COLO668 (cell line): ENCODE data around the gene PHACTR1.
"Not testable (repeated sequence)": the region's sequence is repeated elsewhere in the genome, so short reads cannot be mapped to it uniquely, and the experiment has no call there.

ENCODE experiments used
- DNase-seq: peaks from one replicate; lab custom pipeline; 2025; ENCODE audit not compliant: unreplicated experiment; lab: John Stamatoyannopoulos, UW

PHACTR1 gene

GRCh38 chr6:13147376-13147775 lies 430.8 kb downstream of the PHACTR1 start:
- no peak for DNase-seq

GRCh38 chr6:13147782-13148181 lies 431.2 kb downstream of the PHACTR1 start:
- DNase-seq = no peak

GRCh38 chr6:13152764-13153163 lies 436.2 kb downstream of the PHACTR1 start:
- no peak for DNase-seq

GRCh38 chr6:13156381-13156780 lies 439.8 kb downstream of the PHACTR1 start:
- no peak for DNase-seq

DNA sequence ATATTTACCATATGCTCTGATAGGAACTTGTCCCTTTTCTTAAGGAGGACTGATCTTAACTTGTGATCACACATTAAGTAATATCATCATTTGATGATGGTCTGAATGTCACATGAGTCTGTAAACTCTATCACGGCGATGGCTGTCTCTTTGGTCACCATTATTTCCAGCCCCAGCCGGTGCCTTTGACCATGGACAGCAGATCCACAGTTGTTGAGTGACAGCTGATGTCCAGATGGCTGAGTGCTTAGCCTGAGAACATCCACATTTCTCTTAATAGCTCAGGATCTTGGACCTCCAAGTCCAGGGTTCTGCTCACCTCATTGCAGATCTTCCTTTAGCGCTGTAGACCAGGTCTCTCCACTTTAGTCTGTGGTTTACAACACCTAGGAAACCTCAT lies 440.7 kb downstream of the PHACTR1 start:
- no peak for DNase-seq

GRCh38 chr6:13159300-13159699 lies 442.7 kb downstream of the PHACTR1 start:
- DNase-seq = no peak

GRCh38 chr6:13159822-13160221 lies 443.3 kb downstream of the PHACTR1 start:
- DNase-seq = not testable (repeated sequence)

DNA sequence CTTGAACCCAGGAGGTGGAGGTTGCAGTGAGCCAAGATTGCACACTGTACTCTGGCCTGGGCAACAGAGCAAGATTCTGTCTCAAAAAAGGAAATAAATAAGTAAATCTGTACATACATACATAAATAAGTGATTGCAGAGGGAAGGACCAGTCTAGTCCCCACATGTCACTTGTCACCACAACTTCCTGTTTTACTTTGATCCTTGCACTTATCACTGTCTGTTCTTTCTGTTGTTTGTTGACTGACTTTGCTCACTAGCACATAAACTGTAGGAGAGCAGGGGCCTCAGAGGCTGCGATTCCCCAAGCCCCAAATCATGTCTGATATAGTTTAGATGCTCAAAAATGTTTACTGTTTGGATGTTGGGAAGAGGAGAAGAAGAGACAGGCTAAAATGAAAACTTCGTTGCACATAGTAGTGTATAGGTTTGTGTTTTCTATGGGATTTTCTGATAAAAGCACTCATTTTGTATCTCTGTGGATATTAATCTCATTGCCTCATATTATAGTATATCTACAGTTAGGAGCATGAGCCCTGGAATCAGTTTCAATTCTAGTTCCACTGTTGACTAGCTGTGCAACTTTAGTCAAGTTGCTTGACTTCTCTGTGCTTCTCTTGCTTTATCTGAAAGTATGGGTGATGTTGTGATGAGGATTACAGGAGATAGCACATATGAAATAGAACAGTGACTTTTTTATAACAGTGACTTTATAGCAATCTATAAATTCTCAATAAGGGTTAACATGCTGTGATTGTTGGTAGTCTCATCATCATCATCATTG lies 446.8 kb downstream of the PHACTR1 start:
- no peak for DNase-seq

GRCh38 chr6:13164291-13164690 lies 447.7 kb downstream of the PHACTR1 start:
- DNase-seq = no peak

GRCh38 chr6:13165502-13166172 lies 449.1 kb downstream of the PHACTR1 start:
- no peak for DNase-seq

DNA sequence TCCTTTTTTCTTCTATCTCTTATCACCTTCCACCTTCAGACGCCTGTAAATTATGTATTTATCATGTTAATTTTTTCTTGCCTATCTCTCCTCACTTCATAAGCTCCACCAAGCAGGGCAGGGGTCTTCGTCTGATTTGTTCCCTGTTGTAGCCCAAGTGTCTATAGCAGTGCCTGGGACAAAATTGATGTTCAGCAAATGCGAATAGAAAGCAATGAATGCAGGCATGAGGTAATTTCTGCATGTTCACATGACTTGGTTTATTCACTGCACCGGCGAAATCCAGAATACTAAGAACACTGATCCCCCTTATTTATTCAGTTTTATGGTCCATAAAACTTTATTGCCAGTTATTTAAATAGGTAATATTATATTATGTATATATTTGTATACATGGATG lies 449.7 kb downstream of the PHACTR1 start:
- no peak for DNase-seq

- DNase-seq = no peak
These were observed 450.3 kb downstream of the PHACTR1 start for GRCh38 chr6:13166916-13167315.

GRCh38 chr6:13172291-13172690 lies 455.7 kb downstream of the PHACTR1 start:
- no peak for DNase-seq

GRCh38 chr6:13175087-13175486 lies 458.5 kb downstream of the PHACTR1 start:
- no peak for DNase-seq

DNA sequence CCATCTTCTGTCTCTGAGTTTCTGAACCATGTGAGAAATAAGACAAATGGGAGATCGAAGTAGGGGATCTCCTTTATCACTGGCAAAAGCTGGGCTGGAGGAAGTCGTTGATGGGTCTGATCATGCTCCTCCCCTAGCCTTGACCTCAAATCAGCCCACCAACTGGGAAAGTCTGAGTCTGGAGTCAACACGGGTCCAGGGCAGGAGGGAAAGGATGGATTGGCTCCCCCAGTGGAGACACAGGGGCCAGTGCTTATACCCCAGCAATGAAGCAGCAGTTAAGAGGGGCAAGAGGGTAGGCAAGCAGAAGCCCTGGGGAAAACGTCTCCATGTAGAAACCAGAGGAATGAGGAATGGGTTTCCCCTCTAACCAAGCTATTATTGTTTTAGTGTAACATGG lies 459.2 kb downstream of the PHACTR1 start:
- DNase-seq = no peak

- DNase-seq = peak; percentile 5
These were observed 461.1 kb downstream of the PHACTR1 start for GRCh38 chr6:13177664-13178063.

GRCh38 chr6:13178107-13178506 lies 461.5 kb downstream of the PHACTR1 start:
- DNase-seq = no peak

- DNase-seq = no peak
These were observed 464.0 kb downstream of the PHACTR1 start for GRCh38 chr6:13180538-13180937.

DNA sequence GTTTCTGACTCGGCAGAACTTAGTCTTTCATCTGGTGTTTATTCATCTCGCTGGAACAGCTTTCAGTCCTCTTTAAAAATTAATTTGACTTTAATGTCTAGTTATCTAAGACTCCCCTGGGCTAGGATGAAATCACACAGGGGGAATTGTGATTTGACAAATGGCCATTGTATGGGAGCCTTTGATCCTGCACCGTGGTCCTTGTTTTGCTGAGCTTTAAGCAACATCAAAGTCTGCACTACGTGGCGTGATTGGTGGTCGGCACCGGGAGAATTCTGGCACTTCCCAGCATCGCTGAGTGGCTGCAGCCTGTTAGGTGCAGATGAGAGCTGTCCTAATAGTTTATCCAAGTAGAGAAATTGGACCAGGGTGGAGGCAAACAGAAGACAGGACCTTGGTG lies 464.8 kb downstream of the PHACTR1 start:
- no peak for DNase-seq

GRCh38 chr6:13183415-13184088 lies 467.0 kb downstream of the PHACTR1 start:
- no peak for DNase-seq

GRCh38 chr6:13184089-13184468 lies 467.5 kb downstream of the PHACTR1 start:
- DNase-seq = no peak

- peak; percentile 4 for DNase-seq
These were observed 468.0 kb downstream of the PHACTR1 start for GRCh38 chr6:13184547-13184946.
